Smooth muscle cell (in vitro differentiated cells): Measurements from ENCODE around the gene RLN3. TPM values are rescaled to one million over a fixed set of nuclear protein-coding genes. Genes with fewer than 3 reads are reported as not detected.
"Not testable (repeated sequence)": the region's sequence is repeated elsewhere in the genome, so short reads cannot be mapped to it uniquely, and the experiment has no call there.

Source experiments
- DNase-seq: peaks from one replicate; lab custom pipeline; 2025; ENCODE audit not compliant: unreplicated experiment; lab: John Stamatoyannopoulos, UW
- H2AFZ ChIP-seq: fragments of 200-600 bp; sonication (generic); 2 replicates; pipeline ENCODE4 v1.6.0; 2016; ENCODE audit warnings: antibody characterized with exemption, low read depth, mild to moderate bottlenecking
- H3F3A ChIP-seq: fragments of 200-600 bp; sonication (generic); 2 replicates; pipeline ENCODE4 v1.6.0; 2017; ENCODE audit warnings: antibody characterized with exemption, low read depth
- H3K27ac ChIP-seq: fragments of 200-600 bp; sonication (generic); 2 replicates; pipeline ENCODE4 v1.5.1; 2016; ENCODE audit warnings: low read depth, mild to moderate bottlenecking
- H3K27me3 ChIP-seq: fragments of 200-600 bp; sonication (generic); 2 replicates; pipeline ENCODE4 v1.6.1; 2016; ENCODE audit warnings: low read depth, mild to moderate bottlenecking
- H3K36me3 ChIP-seq: fragments of 200-600 bp; sonication (generic); 2 replicates; pipeline ENCODE4 v1.5.1; 2016; ENCODE audit warnings: low read depth
- H3K4me1 ChIP-seq: fragments of 200-600 bp; sonication (generic); 2 replicates; pipeline ENCODE4 v1.5.1; 2016; ENCODE audit warnings: low read depth
- H3K4me2 ChIP-seq: fragments of 200-600 bp; sonication (generic); 2 replicates; pipeline ENCODE4 v1.6.0; 2016; ENCODE audit warnings: mild to moderate bottlenecking
- H3K4me3 ChIP-seq: fragments of 200-600 bp; sonication (generic); 2 replicates; pipeline ENCODE4 v1.5.1; 2016; ENCODE audit warnings: mild to moderate bottlenecking
- H3K79me2 ChIP-seq: fragments of 200-600 bp; sonication (generic); 2 replicates; pipeline ENCODE4 v1.6.0; 2016; ENCODE audit warnings: low read depth, mild to moderate bottlenecking
- H3K9ac ChIP-seq: fragments of 200-600 bp; sonication (generic); 2 replicates; pipeline ENCODE4 v1.6.0; 2016; ENCODE audit warnings: low read depth
- H3K9me3 ChIP-seq: fragments of 200-600 bp; sonication (generic); replicated peaks from 2 replicates; pipeline ENCODE4 v1.5.1; 2016; ENCODE audit warnings: low read depth
- H4K20me1 ChIP-seq: fragments of 200-600 bp; sonication (generic); 2 replicates; pipeline ENCODE4 v1.6.0; 2016; ENCODE audit warnings: low read depth
- CTCF ChIP-seq: fragments of 200-600 bp; sonication (generic); IDR thresholded peaks from 2 replicates; pipeline ENCODE4 v1.5.1; 2017; ENCODE audit warnings: borderline replicate concordance, mild to moderate bottlenecking, antibody characterized with exemption; ENCODE audit not compliant: insufficient read depth, poor library complexity, severe bottlenecking
- WGBS: methylation state at CpG from one replicate; pipeline ENCODE4 v1.1.7; 2016; ENCODE audit warnings: low lambda C conversion rate; 5-methylcytosine and 5-hydroxymethylcytosine counted together
- polyA plus RNA-seq: library from polyadenylated mRNA; unstranded; fragments of >200 nt; fragmentation: Nextera tagmentation; extraction: Ambion mirVana; gene quantifications from 2 replicates; pipeline ENCODE4 v1.2.1, GENCODE V29; 2016
- total RNA-seq: library from RNA; depleted of rRNA; stranded (reverse); fragments of >200 nt; gene quantifications from 2 replicates; pipeline ENCODE4 v1.2.3, GENCODE V29; 2014

The RLN3 gene
- total and polyA plus RNA-seq, 2 experiments from 2014 or later = not detected

DNA sequence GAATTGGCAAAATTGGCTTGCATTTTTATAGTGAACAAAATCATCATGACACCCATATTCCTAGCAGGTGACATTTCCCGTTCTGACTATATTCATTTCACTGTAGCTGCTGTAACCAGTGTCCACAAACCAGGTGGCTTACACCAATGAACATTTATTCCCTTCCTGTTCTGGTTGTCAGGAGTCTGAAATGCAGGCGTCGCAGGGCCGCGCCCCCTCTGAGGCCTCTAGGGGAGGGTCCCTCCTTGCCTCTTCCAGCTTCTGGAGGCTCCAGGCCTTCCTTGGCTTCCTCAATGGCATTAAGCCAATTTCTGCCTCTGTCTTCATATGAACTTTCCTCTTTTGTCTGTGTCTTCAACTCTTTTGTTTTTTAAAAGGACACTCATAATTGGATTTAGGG lies 6.5 kb upstream of the RLN3 start:
- Histone ChIP-seq H3K4me3 (no peak overlapping the region), H3K27ac (no peak overlapping the region), H3K9ac (no peak overlapping the region), H3F3A (no peaks in the 10 kb centered on the region), H4K20me1 (no peaks in the 10 kb centered on the region), H2AFZ (no peak overlapping the region), H3K27me3 (no peaks in the 10 kb centered on the region), H3K4me2 (no peak overlapping the region), H3K36me3 (no peaks in the 10 kb centered on the region), H3K4me1 (no peaks in the 10 kb centered on the region), H3K79me2 (no peaks in the 10 kb centered on the region), H3K9me3 (no peaks in the 10 kb centered on the region)
- no peak for DNase-seq
- WGBS = 85% methylated on average over 5 of the region's 5 CpGs
- no peak for TF ChIP-seq CTCF

DNA sequence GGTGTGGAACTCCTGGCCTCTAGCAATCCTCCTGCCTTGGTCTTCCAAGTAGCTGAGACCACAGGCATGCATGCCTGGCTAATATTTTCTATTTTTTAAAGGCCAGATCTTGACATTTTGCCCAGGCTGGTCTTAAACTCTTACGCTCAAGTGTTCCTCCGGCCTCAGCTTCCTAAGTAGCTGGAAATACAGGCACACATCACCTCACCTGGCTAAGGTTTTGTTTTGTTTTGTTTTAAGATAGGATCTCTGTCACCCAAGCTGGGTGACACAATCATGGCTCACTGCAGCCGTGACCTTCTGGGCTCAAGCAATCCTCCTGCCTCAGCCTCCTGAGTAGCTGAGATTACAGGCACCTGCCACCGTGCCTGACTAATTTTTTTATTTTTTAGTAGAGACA lies 5.5 kb upstream of the RLN3 start:
- TF ChIP-seq CTCF = no peak
- WGBS = 78% methylated on average over 4 of the region's 4 CpGs
- Histone ChIP-seq H3K4me3 (no peak overlapping the region), H3K9ac (no peak overlapping the region), H4K20me1 (no peaks in the 10 kb centered on the region), H3K4me2 (no peak overlapping the region), H2AFZ (no peak overlapping the region), H3K27me3 (no peaks in the 10 kb centered on the region), H3K9me3 (no peaks in the 10 kb centered on the region), H3K27ac (no peak overlapping the region), H3K79me2 (no peaks in the 10 kb centered on the region), H3F3A (no peaks in the 10 kb centered on the region), H3K36me3 (no peaks in the 10 kb centered on the region), H3K4me1 (no peaks in the 10 kb centered on the region)
- no peak for DNase-seq

- Histone ChIP-seq H3K27me3 (no peaks in the 10 kb centered on the region), H4K20me1 (no peaks in the 10 kb centered on the region), H3K9ac (no peak overlapping the region), H3K79me2 (no peaks in the 10 kb centered on the region), H3K27ac (no peak overlapping the region), H3K4me2 (no peak overlapping the region), H2AFZ (peak overlapping the region; percentile 81), H3K4me3 (no peak overlapping the region), H3K9me3 (no peaks in the 10 kb centered on the region), H3F3A (no peaks in the 10 kb centered on the region), H3K4me1 (no peaks in the 10 kb centered on the region), H3K36me3 (no peaks in the 10 kb centered on the region)
- DNase-seq = no peak
- peak; percentile 24 for TF ChIP-seq CTCF
- whole genome bisulfite sequencing = 58% methylated on average over 9 of the region's 9 CpGs
Observed at GRCh38 chr19:14023404-14024235, 4.3 kb upstream of the RLN3 start.

DNA sequence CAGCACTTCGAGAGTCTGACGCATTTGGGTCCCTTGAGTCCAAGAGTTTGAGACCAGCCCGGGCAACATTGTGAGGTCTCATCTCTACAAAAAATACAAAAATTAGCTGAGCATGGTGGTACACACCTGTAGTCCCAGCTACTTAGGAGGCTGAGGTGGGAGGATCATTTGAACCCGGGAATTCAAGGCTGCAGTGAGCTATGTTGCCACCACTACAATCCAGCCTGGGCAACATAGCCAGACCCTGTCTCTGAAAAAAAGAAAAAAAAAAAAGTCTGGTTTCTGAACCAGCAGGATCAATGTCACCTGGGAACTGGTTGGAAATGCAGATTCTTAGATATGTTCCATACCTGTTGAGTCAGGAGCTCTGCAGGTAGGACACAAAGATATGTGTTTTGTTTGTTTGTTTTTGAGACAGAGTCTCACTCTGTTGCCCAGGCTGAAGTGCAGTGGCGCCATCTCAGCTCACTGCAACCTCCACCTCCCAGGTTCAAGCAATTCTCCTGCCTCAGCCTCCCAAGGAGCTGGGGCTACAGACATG lies 1.2 kb upstream of the RLN3 start:
- H3K36me3 ChIP-seq, H3K4me3 ChIP-seq, H3K9ac ChIP-seq, H3F3A ChIP-seq, H3K27me3 ChIP-seq, H2AFZ ChIP-seq, H3K79me2 ChIP-seq, H3K4me2 ChIP-seq, H3K27ac ChIP-seq, H3K9me3 ChIP-seq, H3K4me1 ChIP-seq, DNase-seq, H4K20me1 ChIP-seq: not testable (repeated sequence)
- WGBS = 94% methylated on average over 5 of the region's 5 CpGs
